Fibroblast of peridontal ligament (primary cell): Measurements from ENCODE around the gene CDH23.

Experiments
- DNase-seq: peaks from one replicate; pipeline ENCODE4 v3.0.0-alpha.2; 2010; ENCODE audit errors: extremely low read depth

Gene CDH23

DNA sequence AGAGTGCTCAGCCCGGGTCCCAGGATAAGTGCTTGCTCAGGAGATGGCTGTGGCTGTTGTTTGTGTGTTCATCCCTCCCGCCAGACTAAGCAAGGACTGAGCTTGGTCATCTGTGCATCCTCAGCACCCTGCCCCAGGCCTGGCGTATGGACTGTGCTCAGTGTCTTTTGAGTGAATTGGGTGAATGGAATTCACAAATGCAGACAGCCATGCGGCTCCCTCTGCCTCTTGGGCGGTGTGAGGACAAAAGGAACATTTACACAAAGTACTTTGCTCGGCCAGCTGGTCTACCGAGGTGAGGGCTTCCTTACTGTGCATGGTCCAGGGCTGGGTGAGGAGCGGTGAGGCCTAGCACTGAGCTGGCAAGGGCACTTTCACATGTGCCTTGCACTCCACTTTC, 120.2 kb downstream of the CDH23 start:
- DNase-seq: no peak

DNA sequence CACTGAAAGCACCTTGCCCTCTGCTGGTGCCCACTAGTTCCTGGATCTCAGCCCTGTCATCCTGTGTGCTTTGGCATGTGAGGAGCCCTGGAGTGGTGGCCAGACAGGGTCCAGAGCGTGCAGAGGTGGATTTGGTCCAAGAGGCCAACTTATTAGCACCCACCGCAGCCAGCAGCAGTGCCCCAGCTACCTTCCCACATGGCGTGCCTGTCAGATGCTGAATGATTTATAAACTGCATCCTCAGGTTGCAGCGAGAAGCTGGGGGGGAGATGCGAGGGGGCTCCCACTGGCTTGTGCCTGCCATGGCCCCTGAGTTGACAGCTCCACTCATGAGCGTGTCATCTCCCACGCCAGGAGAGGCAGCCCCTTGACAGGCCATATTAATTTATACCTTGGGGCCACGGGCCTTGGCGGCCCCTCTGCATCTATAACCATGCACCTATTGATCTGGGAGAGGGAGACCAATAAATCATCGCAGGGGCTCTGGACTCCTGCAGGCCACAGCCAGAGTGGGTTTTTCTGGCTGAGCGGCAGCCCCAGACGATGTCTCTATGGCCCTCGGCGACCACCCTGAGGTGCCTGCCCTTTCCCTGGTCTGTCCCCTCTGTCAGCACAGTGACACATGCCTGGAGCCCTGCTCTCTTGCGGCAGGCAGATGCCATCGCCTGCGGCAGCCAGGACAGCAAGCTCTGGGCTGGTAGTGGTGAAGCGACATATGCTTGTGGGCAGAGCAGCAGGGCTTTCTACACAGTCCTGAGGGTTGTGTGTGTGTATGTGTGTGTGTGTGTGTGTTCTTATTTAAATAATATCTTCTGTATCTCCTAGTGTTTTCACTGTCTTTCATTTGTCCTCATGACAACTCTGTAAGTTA, 120.8 kb downstream of the CDH23 start:
- DNase-seq: no peak

GRCh38 chr10:71520042-71520441, 123.3 kb downstream of the CDH23 start:
- DNase-seq: no peak

DNA sequence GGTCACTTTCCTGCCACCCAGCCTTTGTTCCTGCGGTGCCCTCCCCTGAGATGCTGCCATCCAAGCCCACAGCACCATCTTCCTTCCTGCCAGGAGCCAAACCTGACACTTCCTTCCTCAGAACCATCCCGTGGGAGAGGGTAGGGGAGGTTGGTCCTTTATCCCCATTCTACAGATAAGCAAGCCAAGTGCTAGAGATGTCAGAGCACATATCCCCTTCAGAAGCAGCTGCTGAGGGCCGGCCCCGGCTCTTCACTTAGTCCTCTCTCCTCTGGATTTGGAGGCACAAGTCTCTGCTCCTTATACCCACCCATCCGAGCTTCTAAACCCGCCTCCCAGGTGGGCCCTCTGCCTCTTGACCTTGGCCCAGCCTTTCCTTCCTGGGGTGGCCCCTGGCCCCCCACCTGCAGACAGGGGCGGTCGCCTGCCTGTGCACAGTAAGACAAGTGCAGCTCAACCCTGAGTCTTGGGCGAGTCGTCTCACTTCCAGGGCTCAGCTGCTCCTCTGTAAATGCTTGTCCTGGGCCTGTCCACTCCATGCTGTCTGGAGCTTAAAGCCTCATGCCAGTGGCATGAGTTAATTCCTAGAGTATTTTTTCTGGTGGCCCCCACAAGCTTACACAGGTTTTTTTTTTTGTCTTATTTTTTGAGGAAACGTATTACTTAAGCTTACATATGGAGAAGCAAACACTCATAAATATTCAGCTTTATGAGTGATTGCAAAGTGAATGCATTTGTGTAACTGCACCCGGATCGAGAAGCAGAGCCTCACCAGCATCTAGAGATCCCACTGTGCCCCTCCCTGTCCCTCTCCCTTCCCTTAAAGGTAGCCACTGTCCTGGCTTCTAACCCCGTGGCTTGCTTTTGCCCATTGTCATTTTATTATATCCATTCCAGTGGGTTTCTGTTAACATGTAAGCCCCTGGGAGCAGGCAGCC, 125.1 kb downstream of the CDH23 start:
- DNase-seq: no peak

- DNase-seq: no peak
Observed at GRCh38 chr10:71522442-71523144, 125.9 kb downstream of the CDH23 start.

DNA sequence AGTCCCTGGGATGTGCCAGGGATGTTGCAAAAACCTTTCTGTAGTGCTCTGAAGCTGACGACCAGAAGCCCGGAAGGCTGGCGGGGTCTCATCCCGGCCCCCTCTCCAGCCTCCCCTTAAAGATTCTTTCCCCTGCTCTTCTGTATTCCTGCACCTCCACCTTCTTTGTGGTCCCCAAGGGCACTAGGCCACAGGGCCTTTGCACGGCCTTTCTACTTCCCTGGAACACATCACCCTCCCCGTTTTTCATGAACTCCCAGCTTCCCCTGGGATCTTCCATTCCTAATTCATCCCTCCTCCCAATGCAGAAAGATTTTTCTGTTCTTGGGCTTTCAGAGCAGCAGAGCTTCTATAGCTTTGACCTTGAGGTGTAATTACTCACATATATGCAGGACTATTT, 127.0 kb downstream of the CDH23 start:
- no peak for DNase-seq

DNA sequence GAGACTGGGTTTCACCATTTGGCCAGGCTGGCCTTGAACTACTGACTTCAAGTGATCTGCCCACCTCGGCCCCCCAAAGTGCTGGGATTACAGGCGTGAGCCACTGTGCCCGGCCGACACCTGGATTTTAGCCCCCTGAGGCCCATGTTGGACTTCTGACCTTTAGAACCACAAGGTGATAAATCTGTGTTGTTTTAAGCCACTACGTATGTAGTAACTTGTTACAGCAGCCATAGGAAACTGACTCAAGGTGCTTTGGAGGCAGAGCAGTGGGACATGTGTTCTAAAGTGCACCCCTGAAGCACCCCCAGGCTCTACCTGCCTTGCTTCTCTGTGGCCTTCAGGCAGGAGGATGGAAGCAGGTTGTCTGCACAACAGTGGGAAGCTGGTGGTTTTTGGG, 128.4 kb downstream of the CDH23 start:
- no peak for DNase-seq

DNA sequence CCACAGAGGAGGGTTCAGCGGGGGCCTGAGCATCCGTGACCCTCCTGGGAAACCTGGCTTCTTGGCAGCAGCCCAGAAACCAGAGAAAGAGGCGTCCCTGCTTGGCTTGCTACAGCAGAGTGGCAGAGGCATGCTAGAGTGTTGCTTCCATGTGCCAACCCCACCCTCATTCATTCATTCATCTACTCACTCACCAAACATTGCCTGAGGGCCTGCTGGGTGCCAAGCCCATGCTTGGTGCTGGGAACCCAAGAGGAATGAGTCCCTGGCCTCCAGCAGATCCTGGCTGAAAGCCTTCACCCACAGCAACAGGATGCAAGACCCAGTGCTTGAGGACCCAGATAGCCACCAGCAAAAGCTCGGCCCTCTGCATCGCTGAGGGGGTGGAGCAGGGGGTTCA, 129.0 kb downstream of the CDH23 start:
- no peak for DNase-seq

DNA sequence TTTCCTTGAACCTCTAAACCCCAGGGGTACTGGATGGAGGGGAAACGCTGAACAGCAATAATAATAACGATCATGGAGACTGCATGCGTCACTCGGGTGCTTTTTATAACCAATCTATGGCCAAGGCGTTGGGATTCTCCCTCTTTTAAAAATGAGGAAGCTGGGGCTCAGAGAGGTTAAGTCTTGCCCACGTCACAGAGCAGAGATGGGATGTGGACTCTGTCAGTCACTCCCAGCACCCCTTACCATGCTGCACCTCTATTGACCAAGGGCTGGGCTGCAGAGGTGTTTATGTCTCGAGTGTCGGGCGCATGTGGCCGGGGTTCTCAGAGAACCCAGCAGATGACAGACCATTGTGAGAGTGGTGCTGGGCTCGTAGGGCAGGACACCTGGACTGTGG, 129.9 kb downstream of the CDH23 start:
- DNase-seq: no peak

GRCh38 chr10:71527135-71527534, 130.4 kb downstream of the CDH23 start:
- no peak for DNase-seq

GRCh38 chr10:71528371-71529206, 131.9 kb downstream of the CDH23 start:
- no peak for DNase-seq

- DNase-seq: no peak
Observed at GRCh38 chr10:71529207-71529827, 132.6 kb downstream of the CDH23 start.

GRCh38 chr10:71530781-71531180, 134.1 kb downstream of the CDH23 start:
- no peak for DNase-seq

DNA sequence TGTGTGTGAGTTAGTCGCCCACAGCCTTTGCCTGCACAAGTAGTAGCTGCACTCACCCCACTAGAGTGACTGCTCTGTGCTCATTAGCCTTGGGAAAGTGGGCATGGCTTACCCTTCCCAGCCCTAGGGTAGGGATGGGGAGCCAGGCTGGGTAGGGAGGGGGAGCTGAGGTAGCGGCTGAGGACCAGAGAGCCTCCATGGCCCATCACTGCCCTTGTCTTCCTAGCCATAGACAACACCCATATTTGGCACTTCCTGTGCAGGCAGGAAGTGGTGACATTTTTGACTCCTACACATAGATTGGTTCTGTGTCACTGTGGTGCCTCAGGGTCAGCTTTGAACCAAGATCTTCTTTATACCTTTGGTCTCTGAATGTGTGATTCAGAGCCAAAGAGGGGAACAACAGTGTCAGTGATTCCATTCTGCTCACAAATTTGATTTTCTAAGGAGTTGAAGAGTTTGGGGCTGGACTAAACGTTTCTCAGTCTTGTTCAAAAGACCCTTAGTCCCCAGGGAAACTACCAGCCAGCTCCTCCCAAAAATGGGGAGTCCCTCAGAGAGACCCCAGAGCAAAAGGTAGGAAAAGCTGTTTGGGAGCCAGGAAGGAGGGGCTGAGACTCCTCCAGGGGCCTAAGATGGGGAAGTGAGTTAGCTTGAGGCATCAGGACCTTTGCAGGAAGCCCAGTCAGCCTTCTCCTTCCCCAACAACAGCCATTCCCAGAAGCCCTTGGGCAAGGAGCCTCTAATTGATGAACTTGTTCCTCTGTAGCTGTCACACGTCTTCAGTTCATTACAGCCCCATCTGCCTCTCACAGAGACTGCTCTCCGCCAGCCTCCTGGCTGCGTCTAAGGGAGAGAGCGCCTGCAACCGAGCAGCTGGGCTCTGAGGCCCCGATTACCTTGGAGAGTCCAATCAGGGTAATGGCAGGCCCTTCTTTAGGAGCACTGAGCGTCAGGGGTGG, 135.0 kb downstream of the CDH23 start:
- DNase-seq: no peak

DNA sequence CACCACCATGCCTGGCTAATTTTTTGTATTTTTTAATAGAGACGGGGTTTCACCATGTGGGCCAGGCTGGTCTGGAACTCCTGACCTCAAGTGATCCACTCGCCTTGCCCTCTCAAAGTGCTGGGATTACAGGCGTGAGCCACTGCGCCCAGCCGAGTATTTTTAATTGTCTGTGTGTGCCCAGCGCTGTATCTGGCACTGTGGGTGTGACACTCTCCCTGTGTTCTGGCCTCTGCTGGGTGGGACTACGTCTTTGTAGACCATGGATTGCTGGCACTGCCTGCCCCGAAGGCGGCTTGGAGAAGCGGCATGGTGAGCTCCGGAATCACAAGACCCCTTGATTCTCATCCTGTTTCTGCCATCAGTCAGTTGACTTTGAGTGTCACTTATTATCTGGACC, 136.2 kb downstream of the CDH23 start:
- no peak for DNase-seq

- no peak for DNase-seq
Observed at GRCh38 chr10:71533936-71534335, 137.2 kb downstream of the CDH23 start.

DNA sequence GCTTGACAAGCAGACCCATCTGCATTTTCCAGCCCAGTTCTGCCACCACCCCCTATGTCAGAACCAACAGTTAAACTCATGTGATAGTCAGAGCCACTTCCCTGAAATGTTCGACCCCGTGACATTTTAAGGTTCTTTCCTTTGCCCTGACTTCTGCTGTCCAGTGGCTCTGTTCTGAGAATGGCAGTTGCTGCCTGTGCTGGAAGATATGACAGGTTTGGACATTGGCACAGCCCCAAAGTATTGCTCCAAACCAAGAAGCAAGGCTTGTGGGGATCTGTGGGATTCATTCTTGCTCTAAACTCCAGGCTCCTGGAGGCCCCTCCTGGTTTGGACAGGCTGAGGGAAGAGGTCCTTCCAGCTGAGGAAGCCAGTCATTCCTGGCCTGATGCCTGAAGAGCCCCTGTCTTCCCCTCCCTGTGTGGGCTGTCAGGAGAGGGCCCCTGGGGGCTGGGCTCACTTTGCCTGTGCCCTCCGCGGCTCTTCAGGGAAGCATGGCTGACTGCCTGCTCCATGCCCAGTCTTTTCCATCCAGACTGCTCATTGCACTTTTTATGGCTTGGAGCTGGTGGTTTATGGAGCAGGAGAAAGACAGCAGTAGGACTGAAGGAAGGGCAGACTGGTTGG, 138.0 kb downstream of the CDH23 start:
- no peak for DNase-seq

DNA sequence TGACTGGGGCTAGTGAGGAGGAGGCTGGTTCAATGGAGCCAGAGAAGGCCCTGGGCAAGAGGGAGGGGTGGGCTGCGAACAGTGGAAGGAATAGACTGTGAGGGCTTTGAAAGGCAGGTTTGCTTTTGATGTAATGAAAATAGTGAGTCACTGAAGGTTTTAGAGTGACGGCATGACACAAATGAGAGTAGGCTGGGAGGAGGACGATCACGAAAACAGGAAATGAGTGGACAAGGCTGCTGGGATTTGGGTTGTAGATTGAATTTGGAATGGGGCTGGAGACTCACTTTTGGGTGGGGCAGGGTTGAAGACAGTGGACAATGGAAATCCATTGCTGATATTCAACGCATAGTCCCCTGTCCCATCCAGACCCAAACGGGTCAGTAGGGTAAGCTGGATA, 139.6 kb downstream of the CDH23 start:
- DNase-seq: no peak

GRCh38 chr10:71537125-71537524, 140.4 kb downstream of the CDH23 start:
- no peak for DNase-seq
